ENCODE measurements around the gene TUSC7. TPM values are rescaled to one million over a fixed set of nuclear protein-coding genes. Genes with fewer than 3 reads are reported as not detected.

TUSC7 gene
- total and polyA plus RNA-seq, 9 donors: not detected

GRCh38 chr3:116741467-116741866 lies 31.9 kb downstream of the TUSC7 start:
- WGBS, 3 donors: 29 to 54% (median 37%) methylated on average over 1 of the region's 1 CpG
- no peaks in the 10 kb centered on the region for H3K36me3 ChIP-seq
- TF ChIP-seq CTCF (IDR thresholded peaks at IDR 0.05) (no peak), EP300 (IDR thresholded peaks at IDR 0.05) (no peak), POLR2A (IDR thresholded peaks at IDR 0.05) (no peak)
- no peaks in the 10 kb centered on the region for H3K4me1 ChIP-seq (ENCODE audit: insufficient read depth)
- H3K27me3 ChIP-seq: no peaks in the 10 kb centered on the region
- H3K27ac ChIP-seq: no peak overlapping the region
- intact Hi-C loops (cut with DNase I): no loop called here
- no peak overlapping the region for H3K4me3 ChIP-seq
- H3K9me3 ChIP-seq: no peaks in the 10 kb centered on the region
- DNase-seq: no peak

GRCh38 chr3:116743062-116743461 lies 33.5 kb downstream of the TUSC7 start:
- Histone ChIP-seq H3K4me1 (ENCODE audit: insufficient read depth) (no peaks in the 10 kb centered on the region), H3K4me3 (no peak overlapping the region), H3K27ac (no peak overlapping the region), H3K27me3 (no peaks in the 10 kb centered on the region), H3K9me3 (no peaks in the 10 kb centered on the region), H3K36me3 (no peaks in the 10 kb centered on the region)
- no peak for DNase-seq
- intact Hi-C loops (cut with DNase I): no loop called here
- no peak for TF ChIP-seq EP300 (IDR thresholded peaks at IDR 0.05)
- TF ChIP-seq CTCF (IDR thresholded peaks at IDR 0.05): no peak
- no peak for TF ChIP-seq POLR2A (IDR thresholded peaks at IDR 0.05)

- Histone ChIP-seq H3K9me3 (no peaks in the 10 kb centered on the region), H3K4me1 (ENCODE audit: insufficient read depth) (no peaks in the 10 kb centered on the region), H3K27ac (no peak overlapping the region), H3K36me3 (no peaks in the 10 kb centered on the region), H3K27me3 (no peaks in the 10 kb centered on the region), H3K4me3 (no peak overlapping the region)
- WGBS, 3 donors: 8 to 13% (median 10%) methylated on average over 3 of the region's 3 CpGs
- no peak for TF ChIP-seq POLR2A (IDR thresholded peaks at IDR 0.05)
- TF ChIP-seq CTCF (IDR thresholded peaks at IDR 0.05): no peak
- no peak for TF ChIP-seq EP300 (IDR thresholded peaks at IDR 0.05)
- no peak for DNase-seq
- intact Hi-C loops (cut with DNase I): no loop called here
These were observed 39.8 kb downstream of the TUSC7 start for GRCh38 chr3:116749388-116749787.

GRCh38 chr3:116757315-116757714 lies 47.7 kb downstream of the TUSC7 start:
- no peak for DNase-seq
- intact Hi-C loops (cut with DNase I): no loop called here
- TF ChIP-seq POLR2A (IDR thresholded peaks at IDR 0.05): no peak
- no peak for TF ChIP-seq CTCF (IDR thresholded peaks at IDR 0.05)
- no peak for TF ChIP-seq EP300 (IDR thresholded peaks at IDR 0.05)
- no peak overlapping the region for H3K27ac ChIP-seq
- no peaks in the 10 kb centered on the region for H3K9me3 ChIP-seq
- no peaks in the 10 kb centered on the region for H3K4me1 ChIP-seq (ENCODE audit: insufficient read depth)
- H3K27me3 ChIP-seq: no peaks in the 10 kb centered on the region
- H3K4me3 ChIP-seq: no peak overlapping the region
- WGBS, 3 donors: 33 to 49% (median 33%) methylated on average over 2 of the region's 2 CpGs
- H3K36me3 ChIP-seq: no peaks in the 10 kb centered on the region

GRCh38 chr3:116759316-116759715 lies 49.7 kb downstream of the TUSC7 start:
- H3K9me3 ChIP-seq: no peaks in the 10 kb centered on the region
- no peak overlapping the region for H3K27ac ChIP-seq
- no peaks in the 10 kb centered on the region for H3K4me1 ChIP-seq (ENCODE audit: insufficient read depth)
- no peaks in the 10 kb centered on the region for H3K36me3 ChIP-seq
- intact Hi-C loops (cut with DNase I): no loop called here
- 78 to 91% (median 82%) methylated on average over 1 of the region's 1 CpG for WGBS, 3 donors
- no peak for TF ChIP-seq EP300 (IDR thresholded peaks at IDR 0.05)
- no peak for TF ChIP-seq POLR2A (IDR thresholded peaks at IDR 0.05)
- TF ChIP-seq CTCF (IDR thresholded peaks at IDR 0.05): no peak
- H3K4me3 ChIP-seq: no peak overlapping the region
- DNase-seq: no peak
- H3K27me3 ChIP-seq: no peaks in the 10 kb centered on the region
